HL-60 (cell line): ENCODE results near the gene MRPL11.

Experiments
- CTCF ChIP-seq: IDR thresholded peaks from one replicate; pipeline ENCODE4 v1.5.1; 2011; ENCODE audit warnings: low read length, control low read depth, inconsistent platforms; ENCODE audit not compliant: insufficient read depth
- POLR2AphosphoS5 ChIP-seq: IDR thresholded peaks from 2 replicates; pipeline ENCODE4 v1.6.1; 2012; ENCODE audit warnings: low read depth

- TF ChIP-seq CTCF (no peak), POLR2AphosphoS5 (no peak)
These were observed 34.5 kb upstream of the MRPL11 start for GRCh38 chr11:66473167-66473566.
